ENCODE data around the gene HOXA11.

The HOXA11 gene

DNA sequence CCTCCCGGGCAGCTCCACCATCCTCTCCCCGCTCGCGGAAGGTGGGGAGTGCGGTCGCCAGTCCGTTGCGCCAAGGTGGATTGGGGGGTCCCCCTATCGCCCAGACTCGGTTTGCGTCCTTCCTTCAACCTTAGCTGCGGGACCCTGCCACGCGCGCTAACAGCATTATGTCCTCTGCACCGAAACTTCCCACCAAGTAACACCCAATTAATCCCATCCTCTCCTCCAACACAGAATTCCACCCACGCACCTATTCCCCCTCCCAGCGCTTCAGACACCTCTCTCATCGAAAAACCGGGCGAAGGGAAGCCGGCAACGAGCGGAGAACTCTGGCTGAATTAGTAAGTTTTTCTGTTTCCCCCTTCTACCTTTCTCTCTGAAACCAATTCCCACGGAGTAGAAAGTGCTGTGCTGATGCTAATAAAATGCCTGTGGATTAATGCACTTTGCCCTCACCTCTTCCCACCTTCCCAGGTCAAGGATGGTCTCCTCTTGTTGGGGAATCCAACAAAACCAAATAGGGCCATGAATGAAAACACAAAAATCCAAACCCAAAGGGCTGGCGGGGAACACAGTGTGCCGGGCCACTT is 33.6 kb downstream of the HOXA11 start:
- H3K4me3 ChIP-seq (ENCODE audit: low read depth, low read length): peak overlapping the region; percentile 46; the same call in 1 of the 2 replicates
- peaks cover 10% of the 10 kb centered on the region; the same call in 1 of the 2 replicates for H3K4me1 ChIP-seq (ENCODE audit: control insufficient read depth, insufficient read depth, low read length)
- peaks cover 100% of the 10 kb centered on the region for H3K27me3 ChIP-seq (ENCODE audit: control insufficient read depth, insufficient read depth, low read length)
- no peaks in the 10 kb centered on the region for H3K36me3 ChIP-seq (ENCODE audit: control insufficient read depth, insufficient read depth, low read length)
- no peak overlapping the region for H3K27ac ChIP-seq (ENCODE audit: low read depth, low read length)
- no peaks in the 10 kb centered on the region for H3K9me3 ChIP-seq (ENCODE audit: control insufficient read depth, insufficient read depth, low read length)
- no peak overlapping the region for H3K9ac ChIP-seq (ENCODE audit: low read depth, low read length)

DNA sequence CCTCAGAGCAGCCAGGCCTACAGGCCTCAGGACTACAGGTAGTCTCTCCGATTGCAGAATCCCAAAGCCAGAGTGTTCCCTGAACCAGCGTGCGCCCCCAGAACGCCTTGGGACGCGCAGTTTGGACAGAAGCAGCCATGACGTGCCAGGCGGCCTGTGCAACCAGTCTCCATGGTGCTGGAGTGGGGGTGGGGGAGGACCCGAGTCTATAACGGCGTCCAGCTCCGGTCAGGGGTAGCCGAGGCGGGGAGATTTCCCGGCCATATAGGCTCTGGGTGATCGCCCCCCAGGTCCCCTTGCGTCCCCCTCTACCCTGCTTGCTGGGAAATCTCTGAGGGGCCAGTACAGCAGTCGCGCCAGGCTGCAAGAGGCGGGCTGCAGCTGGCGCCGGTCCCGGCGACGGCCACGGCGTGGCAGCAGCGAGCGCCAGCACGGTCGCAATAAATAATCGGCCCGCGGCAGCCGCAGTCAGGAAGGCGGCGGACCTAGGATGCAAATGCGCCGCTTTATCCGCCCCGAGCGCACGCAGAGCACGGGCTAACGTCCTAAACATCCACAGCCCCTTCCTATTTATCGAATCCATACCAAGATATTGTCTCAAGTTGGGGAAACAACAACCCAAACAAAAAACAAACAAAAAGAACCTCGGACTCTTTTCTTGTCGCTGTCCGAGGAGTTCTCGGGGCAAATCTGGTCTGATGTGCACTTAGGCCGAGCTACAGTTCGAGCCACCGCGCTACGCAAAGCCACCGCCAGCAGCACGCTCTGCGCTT is 34.3 kb downstream of the HOXA11 start:
- Histone ChIP-seq H3K9ac (ENCODE audit: low read depth, low read length) (no peak overlapping the region), H3K27ac (ENCODE audit: low read depth, low read length) (no peak overlapping the region), H3K4me1 (ENCODE audit: control insufficient read depth, insufficient read depth, low read length) (peaks cover 8% of the 10 kb centered on the region; the same call in 1 of the 2 replicates), H3K36me3 (ENCODE audit: control insufficient read depth, insufficient read depth, low read length) (no peaks in the 10 kb centered on the region), H3K9me3 (ENCODE audit: control insufficient read depth, insufficient read depth, low read length) (no peaks in the 10 kb centered on the region), H3K4me3 (ENCODE audit: low read depth, low read length) (peak overlapping the region; percentile 46), H3K27me3 (ENCODE audit: control insufficient read depth, insufficient read depth, low read length) (peaks cover 100% of the 10 kb centered on the region)

DNA sequence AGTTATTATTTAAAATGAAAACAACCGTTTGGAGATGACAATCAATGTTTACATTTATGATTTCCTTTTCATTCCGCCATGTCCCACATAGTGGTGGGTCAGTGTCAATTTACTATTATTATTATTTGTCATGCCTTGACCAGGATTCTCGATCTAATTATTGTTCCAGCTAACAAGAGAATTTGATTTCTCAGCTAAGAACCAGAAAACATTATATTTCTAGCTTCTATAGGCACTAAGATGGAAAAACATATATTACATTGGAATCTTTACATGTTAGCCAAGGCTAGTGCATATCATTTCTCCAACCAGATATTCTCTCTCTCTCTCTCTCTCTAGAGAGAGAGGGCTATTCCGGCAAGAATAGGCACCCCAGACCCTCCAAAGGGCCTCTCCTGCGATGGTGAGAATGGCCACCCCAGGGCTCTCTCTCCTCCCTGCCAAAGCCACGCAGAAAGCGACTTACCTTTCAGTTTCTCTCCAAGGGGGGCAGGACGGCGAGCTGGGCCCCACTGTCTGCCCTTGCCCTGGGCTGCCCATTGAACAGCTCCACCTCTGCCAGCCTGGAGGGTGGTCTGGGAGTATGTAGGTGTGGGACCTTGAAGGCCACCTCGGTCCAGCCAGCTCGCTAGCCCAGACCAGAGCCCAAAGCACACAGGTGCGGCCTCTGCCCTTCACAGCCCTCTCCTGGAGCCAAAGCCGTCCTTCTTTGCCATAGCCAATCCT is 35.0 kb downstream of the HOXA11 start:
- H3K27ac ChIP-seq (ENCODE audit: low read depth, low read length): no peak overlapping the region

DNA sequence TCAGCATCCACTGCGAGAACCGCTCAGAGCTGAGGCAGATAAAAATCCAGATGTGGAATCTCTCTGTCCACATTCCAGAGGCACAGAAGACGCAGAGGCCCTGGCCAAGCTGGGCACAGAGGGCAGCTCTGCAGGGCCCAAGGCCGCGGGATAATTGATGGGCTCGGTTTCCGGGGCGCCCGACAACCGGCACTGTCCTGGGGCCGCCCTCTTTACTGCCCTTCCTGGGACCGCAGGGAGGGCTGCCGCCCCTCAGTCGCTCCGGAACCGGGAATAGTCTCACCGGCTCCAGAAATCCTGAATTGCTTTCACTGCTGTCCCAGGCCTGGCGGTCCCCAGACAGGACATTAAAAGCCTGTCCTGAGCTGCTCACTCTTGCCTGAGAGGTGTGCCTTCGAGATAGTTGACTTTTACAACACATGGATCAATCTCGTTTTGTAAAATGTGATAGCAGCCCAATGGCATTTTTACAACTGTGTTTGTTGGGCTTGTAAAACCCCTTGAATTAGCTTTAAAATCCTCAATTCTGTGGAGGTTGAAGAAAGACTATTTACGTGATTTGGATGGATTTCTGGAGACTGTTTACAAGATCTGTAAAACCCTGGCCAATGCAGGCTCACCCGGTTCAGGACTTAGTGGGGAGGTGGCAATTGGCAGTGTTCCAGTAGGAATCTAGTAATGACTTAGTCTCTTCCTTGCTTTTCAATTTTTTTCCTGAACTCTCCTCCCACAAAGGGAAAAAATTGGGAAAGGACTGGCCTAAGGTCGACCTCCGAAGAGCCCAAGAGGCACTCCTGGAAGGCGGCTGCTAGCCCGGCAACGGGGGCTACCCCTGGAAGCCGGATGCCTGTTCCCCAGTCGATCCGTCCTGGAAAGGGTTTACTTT is 36.0 kb downstream of the HOXA11 start:
- Histone ChIP-seq H3K4me1 (ENCODE audit: control insufficient read depth, insufficient read depth, low read length) (peaks cover 8% of the 10 kb centered on the region; the same call in 1 of the 2 replicates), H3K27ac (ENCODE audit: low read depth, low read length) (no peak overlapping the region), H3K27me3 (ENCODE audit: control insufficient read depth, insufficient read depth, low read length) (peaks cover 100% of the 10 kb centered on the region), H3K9me3 (ENCODE audit: control insufficient read depth, insufficient read depth, low read length) (no peaks in the 10 kb centered on the region), H3K36me3 (ENCODE audit: control insufficient read depth, insufficient read depth, low read length) (no peaks in the 10 kb centered on the region), H3K9ac (ENCODE audit: low read depth, low read length) (no peak overlapping the region), H3K4me3 (ENCODE audit: low read depth, low read length) (no peak overlapping the region)

More for the DNA sequence above, 35.0 kb downstream of the HOXA11 start:
- no peak overlapping the region for H3K9ac ChIP-seq (ENCODE audit: low read depth, low read length)
- H3K9me3 ChIP-seq (ENCODE audit: control insufficient read depth, insufficient read depth, low read length): no peaks in the 10 kb centered on the region
- peaks cover 8% of the 10 kb centered on the region; the same call in 1 of the 2 replicates for H3K4me1 ChIP-seq (ENCODE audit: control insufficient read depth, insufficient read depth, low read length)
- H3K27me3 ChIP-seq (ENCODE audit: control insufficient read depth, insufficient read depth, low read length): peaks cover 100% of the 10 kb centered on the region
- no peaks in the 10 kb centered on the region for H3K36me3 ChIP-seq (ENCODE audit: control insufficient read depth, insufficient read depth, low read length)
- no peak overlapping the region for H3K4me3 ChIP-seq (ENCODE audit: low read depth, low read length)

DNA sequence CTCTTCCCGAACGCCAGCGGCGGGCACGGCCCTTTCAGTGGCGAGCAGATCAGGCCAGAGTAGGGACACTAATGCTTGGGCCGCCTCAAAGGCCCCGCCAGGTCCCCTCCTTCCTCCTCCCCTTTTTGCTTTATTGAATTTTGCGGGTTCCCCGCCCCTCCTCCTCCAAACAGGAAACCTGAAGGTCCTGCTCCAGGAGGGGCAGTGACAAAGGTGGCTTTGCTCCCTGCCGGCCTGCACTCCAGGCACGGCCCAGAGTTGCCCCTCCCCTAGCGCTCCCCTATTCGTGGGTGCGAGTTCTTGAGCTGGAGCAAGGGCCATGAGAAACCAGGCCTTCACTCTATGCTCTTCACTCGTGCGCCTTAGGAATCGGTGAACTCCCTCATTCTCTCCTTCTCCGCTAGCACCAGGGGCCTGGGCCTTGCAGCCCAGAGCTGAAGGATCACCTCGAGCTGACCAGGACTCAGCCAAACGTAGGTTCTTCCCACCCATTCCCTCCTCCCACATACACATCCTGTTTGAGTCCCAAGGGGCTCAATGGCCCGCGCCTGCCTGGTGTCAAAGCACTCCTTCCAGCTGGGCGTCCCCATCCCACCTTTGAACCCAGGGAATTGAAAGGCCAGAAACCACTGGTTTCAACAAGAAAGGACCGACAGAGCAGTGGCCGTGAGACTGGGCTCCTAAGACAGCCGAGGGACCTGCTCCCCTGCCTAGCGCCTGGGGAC is 36.8 kb downstream of the HOXA11 start:
- Histone ChIP-seq H3K27ac (ENCODE audit: low read depth, low read length) (no peak overlapping the region), H3K4me1 (ENCODE audit: control insufficient read depth, insufficient read depth, low read length) (peaks cover 12% of the 10 kb centered on the region; the same call in 1 of the 2 replicates), H3K9me3 (ENCODE audit: control insufficient read depth, insufficient read depth, low read length) (no peaks in the 10 kb centered on the region), H3K4me3 (ENCODE audit: low read depth, low read length) (no peak overlapping the region; the same call in 1 of the 2 replicates), H3K27me3 (ENCODE audit: control insufficient read depth, insufficient read depth, low read length) (peaks cover 100% of the 10 kb centered on the region), H3K9ac (ENCODE audit: low read depth, low read length) (no peak overlapping the region), H3K36me3 (ENCODE audit: control insufficient read depth, insufficient read depth, low read length) (no peaks in the 10 kb centered on the region)

DNA sequence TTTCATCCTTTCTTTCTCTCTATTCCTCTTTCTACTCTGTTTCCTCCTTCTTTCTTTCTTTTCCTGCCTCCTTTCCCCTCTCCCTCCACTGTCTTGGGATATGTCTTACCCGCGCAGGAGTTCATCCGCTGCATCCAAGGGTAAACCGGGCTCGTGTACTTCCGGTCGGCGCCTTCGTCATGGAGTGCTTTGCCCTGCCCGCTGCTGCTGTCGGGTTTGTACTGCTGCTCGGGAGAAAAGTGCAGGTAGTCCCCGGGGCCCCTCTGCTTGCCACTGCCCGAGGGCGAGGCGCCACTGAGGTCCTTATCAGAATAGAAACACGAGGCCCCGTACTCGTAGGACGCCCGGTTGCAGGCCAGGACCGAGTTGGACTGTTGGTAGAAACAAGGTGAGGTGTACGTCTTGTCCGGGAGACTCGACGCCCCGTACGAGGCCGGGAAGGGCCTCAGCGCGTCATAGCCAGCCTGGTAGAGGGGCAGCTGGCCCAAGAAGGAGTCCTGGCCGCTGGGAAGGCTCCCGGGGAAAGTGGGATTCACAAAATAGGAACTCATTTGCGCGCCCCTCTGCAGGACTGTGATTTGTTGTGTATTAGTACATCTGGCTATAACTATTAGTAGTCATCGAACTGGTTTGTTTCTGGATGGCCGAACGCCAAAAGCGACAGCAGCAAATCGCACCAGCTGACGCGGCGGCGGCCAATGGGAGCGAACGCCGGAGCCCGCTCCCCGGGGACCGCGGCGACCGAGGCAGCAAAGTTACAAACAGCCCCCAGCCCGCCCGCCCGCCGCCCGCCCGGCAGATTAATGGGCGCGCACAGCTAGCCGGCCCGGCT is 37.6 kb downstream of the HOXA11 start, which contains the start of gene HOXA6:
Gene HOXA6, minus strand, starts transcription at position 576 of the 832 bp plus-strand sequence. Its CDS starts 25 bp downstream, at position 551.
- H3K4me1 ChIP-seq (ENCODE audit: control insufficient read depth, insufficient read depth, low read length): peaks cover 12% of the 10 kb centered on the region; the same call in 1 of the 2 replicates
- peaks cover 100% of the 10 kb centered on the region for H3K27me3 ChIP-seq (ENCODE audit: control insufficient read depth, insufficient read depth, low read length)
- H3K9ac ChIP-seq (ENCODE audit: low read depth, low read length): no peak within 1 kb of the TSS
- H3K27ac ChIP-seq (ENCODE audit: low read depth, low read length): no peak within 1 kb of the TSS
- no peaks in the 10 kb centered on the region for H3K9me3 ChIP-seq (ENCODE audit: control insufficient read depth, insufficient read depth, low read length)
- H3K4me3 ChIP-seq (ENCODE audit: low read depth, low read length): no peak within 1 kb of the TSS; the same call in 1 of the 2 replicates
- no peaks in the 10 kb centered on the region for H3K36me3 ChIP-seq (ENCODE audit: control insufficient read depth, insufficient read depth, low read length)

DNA sequence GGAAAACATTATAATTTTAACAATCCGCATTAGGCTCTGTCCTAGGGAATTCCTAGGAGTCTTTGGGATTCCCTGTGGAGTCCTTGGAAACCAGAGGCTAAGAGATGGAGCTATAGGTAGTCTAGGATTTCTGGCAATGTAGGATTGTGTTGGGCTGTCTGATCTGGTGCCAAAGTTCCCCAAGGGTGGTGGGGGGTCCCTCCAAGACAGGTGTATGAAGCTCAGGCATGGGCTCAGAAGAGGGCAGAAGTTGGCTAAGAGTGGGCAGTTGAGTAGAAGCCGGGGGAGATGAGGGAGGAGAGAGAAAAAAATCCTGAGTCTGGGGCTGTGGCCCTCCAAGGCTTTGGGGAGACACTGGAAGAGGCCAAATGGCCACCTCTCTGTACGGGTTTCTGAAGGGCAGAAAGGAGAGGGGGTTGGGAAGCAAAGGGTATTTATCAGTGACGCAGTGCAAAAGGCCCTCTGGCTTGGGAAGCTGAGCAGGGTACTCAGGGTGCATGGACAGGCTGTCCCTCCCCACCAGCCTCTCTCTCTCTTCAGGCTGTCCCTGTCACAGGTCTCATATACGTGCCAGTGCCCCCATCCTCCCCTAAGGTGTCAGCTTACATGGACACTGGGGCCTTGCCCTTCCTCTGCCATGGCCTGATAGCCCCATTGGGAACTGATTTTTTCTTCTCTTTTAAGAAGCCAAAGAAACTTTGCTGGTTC is 38.4 kb downstream of the HOXA11 start:
- Histone ChIP-seq H3K27me3 (ENCODE audit: control insufficient read depth, insufficient read depth, low read length) (peaks cover 100% of the 10 kb centered on the region), H3K27ac (ENCODE audit: low read depth, low read length) (no peak overlapping the region), H3K4me1 (ENCODE audit: control insufficient read depth, insufficient read depth, low read length) (peaks cover 9% of the 10 kb centered on the region; the same call in 1 of the 2 replicates), H3K9ac (ENCODE audit: low read depth, low read length) (no peak overlapping the region), H3K36me3 (ENCODE audit: control insufficient read depth, insufficient read depth, low read length) (no peaks in the 10 kb centered on the region), H3K4me3 (ENCODE audit: low read depth, low read length) (no peak overlapping the region), H3K9me3 (ENCODE audit: control insufficient read depth, insufficient read depth, low read length) (no peaks in the 10 kb centered on the region)

DNA sequence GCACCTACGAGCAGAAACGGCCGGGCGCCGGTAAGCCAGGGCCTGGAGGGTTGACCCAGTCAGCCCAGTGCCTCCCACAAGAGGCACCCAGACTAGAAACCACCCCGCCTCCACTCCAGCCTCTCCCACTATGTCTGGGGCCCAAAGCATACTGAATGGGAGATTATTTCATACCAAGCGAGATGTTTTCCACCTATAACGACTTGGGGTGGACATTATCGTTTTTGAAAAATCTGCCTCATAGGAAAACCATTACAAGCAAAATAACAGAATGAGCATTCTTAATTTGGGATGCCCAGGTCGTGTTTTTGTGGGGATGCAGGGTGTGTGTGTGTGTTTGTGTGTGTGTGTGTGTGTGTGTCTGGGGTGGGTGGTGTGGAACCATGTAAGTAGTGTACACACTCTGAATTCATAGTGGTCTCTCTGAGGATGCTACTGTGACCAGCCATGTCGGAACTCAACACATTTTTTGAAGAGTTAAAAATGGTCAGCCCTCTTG is 39.1 kb downstream of the HOXA11 start:
- Histone ChIP-seq H3K9me3 (ENCODE audit: control insufficient read depth, insufficient read depth, low read length) (no peaks in the 10 kb centered on the region), H3K36me3 (ENCODE audit: control insufficient read depth, insufficient read depth, low read length) (no peaks in the 10 kb centered on the region), H3K4me3 (ENCODE audit: low read depth, low read length) (no peak overlapping the region), H3K27ac (ENCODE audit: low read depth, low read length) (no peak overlapping the region), H3K27me3 (ENCODE audit: control insufficient read depth, insufficient read depth, low read length) (peaks cover 100% of the 10 kb centered on the region), H3K9ac (ENCODE audit: low read depth, low read length) (no peak overlapping the region), H3K4me1 (ENCODE audit: control insufficient read depth, insufficient read depth, low read length) (peaks cover 9% of the 10 kb centered on the region; the same call in 1 of the 2 replicates)

Data from HUES48 (cell line).